Measurements from ENCODE around the gene RAB11A.

The RAB11A gene

GRCh38 chr15:65917407-65917756 lies 48.1 kb downstream of the RAB11A start:
- TF ChIP-seq YY1 (IDR thresholded peaks at IDR 0.05; ENCODE audit: low read depth) (no peak), TEAD4 (IDR thresholded peaks at IDR 0.05) (no peak), RAD21 (IDR thresholded peaks at IDR 0.05; ENCODE audit: low read depth) (no peak), EP300 (IDR thresholded peaks at IDR 0.05; ENCODE audit: borderline replicate concordance) (no peak), EGR1 (IDR thresholded peaks at IDR 0.05) (no peak), NFIC (IDR thresholded peaks at IDR 0.05) (no peak), CREB1 (IDR thresholded peaks at IDR 0.05; ENCODE audit: low read depth) (no peak), FOXM1 (IDR thresholded peaks at IDR 0.05; ENCODE audit: borderline replicate concordance, low read depth) (no peak), CEBPB (IDR thresholded peaks at IDR 0.05) (no peak), ZBTB7A (IDR thresholded peaks at IDR 0.05; ENCODE audit: low read depth) (no peak)

- TF ChIP-seq NFIC (IDR thresholded peaks at IDR 0.05) = no peak
- no peak for TF ChIP-seq ZBTB7A (IDR thresholded peaks at IDR 0.05; ENCODE audit: low read depth)
- TF ChIP-seq EGR1 (IDR thresholded peaks at IDR 0.05) = no peak
- TF ChIP-seq RAD21 (IDR thresholded peaks at IDR 0.05; ENCODE audit: low read depth) = no peak
- TF ChIP-seq CREB1 (IDR thresholded peaks at IDR 0.05; ENCODE audit: low read depth) = no peak
- no peak for TF ChIP-seq TAF1 (IDR thresholded peaks at IDR 0.05; ENCODE audit: low read depth)
- TF ChIP-seq YY1 (IDR thresholded peaks at IDR 0.05; ENCODE audit: low read depth) = no peak
- TF ChIP-seq MAX (IDR thresholded peaks at IDR 0.05) = no peak
- no peak for TF ChIP-seq EP300 (IDR thresholded peaks at IDR 0.05; ENCODE audit: borderline replicate concordance)
- TF ChIP-seq CEBPB (IDR thresholded peaks at IDR 0.05) = no peak
- no peak for TF ChIP-seq FOXM1 (IDR thresholded peaks at IDR 0.05; ENCODE audit: borderline replicate concordance, low read depth)
- no peak for TF ChIP-seq TEAD4 (IDR thresholded peaks at IDR 0.05)
- no peak for TF ChIP-seq REST (IDR thresholded peaks at IDR 0.05; ENCODE audit: low read depth)
- no peak for TF ChIP-seq USF1 (IDR thresholded peaks at IDR 0.05)
- TF ChIP-seq TCF12 (IDR thresholded peaks at IDR 0.05; ENCODE audit: low read depth) = no peak
Observed at GRCh38 chr15:65917936-65918335, 48.6 kb downstream of the RAB11A start.

- TF ChIP-seq NFIC (IDR thresholded peaks at IDR 0.05) (no peak), ZBTB7A (IDR thresholded peaks at IDR 0.05; ENCODE audit: low read depth) (no peak), TCF12 (IDR thresholded peaks at IDR 0.05; ENCODE audit: low read depth) (no peak), CREB1 (IDR thresholded peaks at IDR 0.05; ENCODE audit: low read depth) (no peak), USF1 (IDR thresholded peaks at IDR 0.05) (no peak), TAF1 (IDR thresholded peaks at IDR 0.05; ENCODE audit: low read depth) (no peak)
Observed at GRCh38 chr15:65918357-65918920, 49.1 kb downstream of the RAB11A start.

- TF ChIP-seq TEAD4 (IDR thresholded peaks at IDR 0.05) (no peak), USF1 (IDR thresholded peaks at IDR 0.05) (no peak), REST (IDR thresholded peaks at IDR 0.05; ENCODE audit: low read depth) (no peak), YY1 (IDR thresholded peaks at IDR 0.05; ENCODE audit: low read depth) (no peak), CEBPB (IDR thresholded peaks at IDR 0.05) (no peak), ZBTB7A (IDR thresholded peaks at IDR 0.05; ENCODE audit: low read depth) (no peak)
Observed at GRCh38 chr15:65918945-65919344, 49.7 kb downstream of the RAB11A start.

- no peak for TF ChIP-seq TEAD4 (IDR thresholded peaks at IDR 0.05)
- no peak for TF ChIP-seq TCF12 (IDR thresholded peaks at IDR 0.05; ENCODE audit: low read depth)
- TF ChIP-seq YY1 (IDR thresholded peaks at IDR 0.05; ENCODE audit: low read depth) = no peak
- TF ChIP-seq USF1 (IDR thresholded peaks at IDR 0.05) = no peak
- TF ChIP-seq TAF1 (IDR thresholded peaks at IDR 0.05; ENCODE audit: low read depth) = no peak
- no peak for TF ChIP-seq RAD21 (IDR thresholded peaks at IDR 0.05; ENCODE audit: low read depth)
- TF ChIP-seq EGR1 (IDR thresholded peaks at IDR 0.05) = no peak
- no peak for TF ChIP-seq EP300 (IDR thresholded peaks at IDR 0.05; ENCODE audit: borderline replicate concordance)
- TF ChIP-seq FOXM1 (IDR thresholded peaks at IDR 0.05; ENCODE audit: borderline replicate concordance, low read depth) = no peak
- no peak for TF ChIP-seq CREB1 (IDR thresholded peaks at IDR 0.05; ENCODE audit: low read depth)
- TF ChIP-seq MAX (IDR thresholded peaks at IDR 0.05) = no peak
- TF ChIP-seq ZBTB7A (IDR thresholded peaks at IDR 0.05; ENCODE audit: low read depth) = no peak
- TF ChIP-seq NFIC (IDR thresholded peaks at IDR 0.05) = no peak
- no peak for TF ChIP-seq REST (IDR thresholded peaks at IDR 0.05; ENCODE audit: low read depth)
- TF ChIP-seq CEBPB (IDR thresholded peaks at IDR 0.05) = no peak
Observed at GRCh38 chr15:65919353-65919752, 50.1 kb downstream of the RAB11A start.
